Measurements from ENCODE around the gene LENG1.

Gene LENG1

DNA sequence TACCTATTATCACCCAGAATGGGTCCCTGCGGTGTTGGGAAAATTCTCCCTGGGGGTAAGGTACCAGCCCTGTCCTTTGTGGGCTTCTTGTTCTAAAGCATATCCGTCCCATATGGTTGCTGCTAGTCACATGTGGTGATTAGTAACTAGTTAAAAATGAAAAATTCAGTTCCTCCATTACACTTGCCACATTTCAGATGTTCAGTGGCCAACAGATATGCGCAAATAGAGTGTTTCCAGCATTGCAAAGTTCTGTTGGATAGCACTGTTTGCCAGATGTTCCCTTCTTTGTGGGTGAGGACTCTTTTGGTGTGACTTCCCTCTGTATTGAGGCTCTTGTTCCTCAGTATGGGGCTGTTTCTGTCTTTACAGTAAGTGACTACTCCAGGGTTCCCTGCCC, 18.2 kb downstream of the LENG1 start:
- DNase-seq (ENCODE audit: low spot score), result no peak

GRCh38 chr19:54138489-54139256, 20.8 kb downstream of the LENG1 start:
- DNase-seq (ENCODE audit: low spot score), result no peak

- no peak for DNase-seq (ENCODE audit: low spot score)
These were observed 21.6 kb downstream of the LENG1 start, which contains the start of gene CNOT3 for GRCh38 chr19:54137699-54138488. Gene CNOT3 (plus strand): TSS chr19:54137762. CDS start chr19:54142979, 5,217 bp downstream.

DNA sequence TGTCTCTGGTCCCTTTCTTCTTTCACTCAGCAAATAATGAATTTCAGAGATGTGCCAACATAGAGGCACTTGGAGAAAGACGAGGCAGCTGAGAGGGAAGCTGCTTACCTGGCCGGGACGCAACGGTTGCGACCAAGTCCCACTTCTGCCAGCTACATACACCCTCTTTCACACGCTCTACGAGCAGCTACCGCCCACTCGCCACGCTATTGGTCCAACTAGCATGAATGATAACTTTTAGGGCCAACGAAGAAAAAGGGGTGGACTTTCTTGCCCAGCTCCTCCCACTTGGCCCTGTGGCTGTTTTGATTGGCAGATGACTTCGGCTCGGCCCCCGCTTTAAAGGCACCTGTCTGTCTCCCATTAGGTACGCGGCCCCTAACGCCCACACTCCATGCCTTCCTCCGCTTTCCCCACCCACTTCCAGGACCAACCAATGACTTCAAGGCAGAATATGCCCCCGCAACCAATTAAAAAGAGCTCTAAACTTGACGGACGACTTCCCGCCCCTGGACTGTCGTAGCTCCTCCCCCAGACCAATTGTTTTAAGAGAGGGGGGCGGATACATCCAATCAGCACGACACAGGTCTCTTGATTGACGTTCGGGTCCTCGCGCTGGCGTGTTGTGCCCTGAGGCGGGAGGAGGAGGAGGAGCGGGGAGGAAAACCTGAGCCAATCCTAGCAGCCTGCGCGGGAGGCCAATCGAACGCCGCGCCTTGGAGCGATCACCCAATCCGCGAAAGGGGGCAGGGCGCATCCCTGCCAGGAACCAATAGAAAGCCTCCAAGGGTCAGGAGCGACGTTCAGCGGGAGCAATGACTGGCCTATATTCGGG, 22.4 kb downstream of the LENG1 start:
- DNase-seq (ENCODE audit: low spot score), result peak; percentile 100

DNA sequence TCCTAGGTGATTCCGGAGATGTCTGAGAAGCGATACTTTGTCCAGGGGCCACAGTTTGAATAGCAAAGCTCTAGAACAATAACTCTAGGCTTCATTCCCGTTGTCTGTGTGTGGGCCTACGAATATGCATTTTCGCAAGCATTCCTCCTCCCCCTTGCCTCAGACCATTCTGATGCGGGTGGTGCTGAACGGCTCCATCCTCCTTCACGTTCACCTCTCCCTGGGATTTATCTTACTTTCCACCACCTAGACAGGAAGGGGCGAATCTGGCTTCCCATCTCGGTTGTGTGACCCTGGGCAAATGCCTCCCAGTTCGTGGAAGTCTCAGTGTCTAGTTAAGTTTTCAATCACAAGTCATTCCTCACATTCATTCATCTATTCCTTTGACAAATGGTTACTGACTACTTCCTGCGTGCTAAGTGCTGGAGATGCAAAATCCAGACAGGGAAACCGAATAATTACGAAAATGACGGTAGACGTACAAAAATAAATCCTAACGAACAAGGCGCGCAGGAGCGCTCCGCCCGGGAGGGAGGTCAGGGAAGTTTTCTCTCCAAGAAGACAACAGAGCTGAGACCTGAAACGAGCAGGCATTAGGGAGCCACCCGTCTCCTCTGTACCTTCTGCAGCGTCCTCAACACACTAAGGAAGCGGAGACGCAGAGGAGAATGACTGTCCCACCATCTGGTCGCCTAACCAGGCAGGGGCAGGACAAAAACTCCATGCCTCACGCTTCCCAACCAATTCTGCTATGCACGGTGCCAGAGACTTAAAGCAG, 23.2 kb downstream of the LENG1 start:
- no peak for DNase-seq (ENCODE audit: low spot score)

GRCh38 chr19:54133957-54134590, 25.4 kb downstream of the LENG1 start:
- DNase-seq (ENCODE audit: low spot score), result no peak

- DNase-seq (ENCODE audit: low spot score), result peak; percentile 21
These were observed 26.1 kb downstream of the LENG1 start for GRCh38 chr19:54133312-54133956.

- no peak for DNase-seq (ENCODE audit: low spot score)
These were observed 29.9 kb downstream of the LENG1 start for GRCh38 chr19:54129617-54129996.

DNA sequence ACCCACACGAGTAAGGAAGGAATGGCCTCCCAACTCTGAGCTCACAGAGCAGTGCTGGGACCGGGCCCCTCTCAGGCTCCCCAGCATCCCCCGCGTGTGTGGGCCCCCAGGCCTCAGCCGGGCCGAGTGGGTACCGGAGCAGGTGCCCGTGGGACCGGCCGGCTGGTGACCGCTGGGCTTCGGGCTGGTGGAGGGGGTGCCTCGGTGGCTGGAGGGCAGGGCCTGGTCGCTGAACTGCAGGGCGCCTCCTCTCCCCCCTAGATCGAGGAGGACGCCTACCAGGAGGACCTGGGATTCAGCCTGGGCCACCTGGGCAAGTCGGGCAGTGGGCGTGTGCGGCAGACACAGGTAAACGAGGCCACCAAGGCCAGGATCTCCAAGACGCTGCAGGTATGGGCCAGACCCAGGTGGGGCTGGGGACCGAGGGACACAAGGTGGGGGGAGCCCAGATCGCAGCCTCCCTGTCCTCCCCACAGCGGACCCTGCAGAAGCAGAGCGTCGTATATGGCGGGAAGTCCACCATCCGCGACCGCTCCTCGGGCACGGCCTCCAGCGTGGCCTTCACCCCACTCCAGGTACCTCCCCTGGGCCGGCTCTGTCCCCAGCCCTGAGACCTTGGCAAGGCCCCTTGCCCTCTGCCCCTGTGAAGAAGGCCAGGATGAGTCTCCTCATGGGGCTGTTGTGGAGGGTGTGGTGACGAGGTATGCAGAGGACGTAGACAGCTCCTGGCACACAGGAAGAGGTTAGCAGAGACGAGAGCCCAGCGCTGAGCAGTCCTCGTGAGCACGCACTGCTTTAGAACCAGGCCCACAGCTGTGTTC, 30.5 kb downstream of the LENG1 start:
- DNase-seq (ENCODE audit: low spot score), result no peak

GRCh38 chr19:54128441-54128725, 31.1 kb downstream of the LENG1 start:
- no peak for DNase-seq (ENCODE audit: low spot score)

DNA sequence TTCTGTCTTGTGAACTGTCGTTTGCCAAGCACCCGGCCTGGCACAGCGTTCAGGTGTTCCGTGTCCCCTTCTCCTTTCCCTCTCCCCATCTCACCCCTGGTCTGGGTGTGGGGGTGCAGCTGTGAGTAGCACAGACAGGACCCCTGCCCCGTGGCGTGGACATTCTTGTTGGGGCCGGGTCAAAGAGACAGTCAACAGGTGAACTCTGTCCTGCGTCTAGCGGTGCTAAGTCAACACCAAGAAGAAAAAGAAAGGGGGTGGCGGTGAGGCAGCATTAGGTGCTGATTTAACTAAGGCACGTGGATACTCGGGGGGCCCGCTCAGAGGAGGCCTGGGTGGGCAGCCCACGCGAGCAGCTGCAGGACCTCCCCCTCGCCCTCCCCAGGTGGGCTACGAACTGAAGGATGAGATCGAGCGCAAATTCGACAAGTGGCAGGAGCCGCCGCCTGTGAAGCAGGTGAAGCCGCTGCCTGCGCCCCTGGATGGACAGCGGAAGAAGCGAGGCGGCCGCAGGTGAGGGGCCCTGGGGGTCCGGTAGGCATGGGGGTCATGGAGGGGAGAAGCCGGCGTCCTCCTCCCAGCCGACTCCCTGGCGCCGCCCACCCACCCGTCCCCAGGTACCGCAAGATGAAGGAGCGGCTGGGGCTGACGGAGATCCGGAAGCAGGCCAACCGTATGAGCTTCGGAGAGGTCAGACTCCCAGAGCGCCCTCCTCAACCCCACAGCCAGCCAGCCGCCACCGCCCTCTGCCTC, 31.7 kb downstream of the LENG1 start:
- no peak for DNase-seq (ENCODE audit: low spot score)

DNA sequence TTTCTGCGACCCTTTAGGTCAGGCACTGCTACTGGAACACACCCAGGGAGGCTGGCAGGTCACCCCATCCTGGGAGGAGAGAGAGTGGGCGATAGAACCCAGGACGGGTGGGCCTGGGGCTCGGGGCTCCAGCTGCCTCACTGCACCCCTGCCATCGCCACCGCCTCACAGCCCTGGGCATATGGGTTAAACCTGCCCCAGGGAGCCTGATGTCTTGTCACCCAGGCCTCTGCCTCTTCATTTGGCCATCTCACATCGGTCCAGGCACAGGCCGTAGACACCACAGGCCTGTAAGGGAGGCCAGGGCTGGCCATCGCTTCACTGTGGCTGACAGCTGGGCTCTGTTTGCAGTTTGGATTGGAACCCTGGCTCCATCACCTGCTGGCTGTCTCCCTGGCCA, 33.8 kb downstream of the LENG1 start:
- DNase-seq (ENCODE audit: low spot score), result no peak

DNA sequence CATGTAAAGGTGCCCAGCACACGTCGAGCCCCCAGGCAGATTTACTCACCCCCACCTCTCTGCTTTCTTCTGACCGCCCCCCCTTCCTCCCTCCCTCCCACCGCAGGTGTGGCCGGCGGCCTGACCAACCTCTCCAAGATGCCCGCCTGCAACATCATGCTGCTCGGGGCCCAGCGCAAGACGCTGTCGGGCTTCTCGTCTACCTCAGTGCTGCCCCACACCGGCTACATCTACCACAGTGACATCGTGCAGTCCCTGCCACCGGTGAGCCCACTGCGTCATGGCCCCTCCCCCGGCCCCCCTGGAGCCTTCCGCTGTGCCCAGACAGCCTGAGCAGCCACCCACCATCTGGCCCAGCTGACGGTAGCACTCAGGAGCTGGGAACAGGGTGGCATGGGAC, 35.1 kb downstream of the LENG1 start:
- no peak for DNase-seq (ENCODE audit: low spot score)

DNA sequence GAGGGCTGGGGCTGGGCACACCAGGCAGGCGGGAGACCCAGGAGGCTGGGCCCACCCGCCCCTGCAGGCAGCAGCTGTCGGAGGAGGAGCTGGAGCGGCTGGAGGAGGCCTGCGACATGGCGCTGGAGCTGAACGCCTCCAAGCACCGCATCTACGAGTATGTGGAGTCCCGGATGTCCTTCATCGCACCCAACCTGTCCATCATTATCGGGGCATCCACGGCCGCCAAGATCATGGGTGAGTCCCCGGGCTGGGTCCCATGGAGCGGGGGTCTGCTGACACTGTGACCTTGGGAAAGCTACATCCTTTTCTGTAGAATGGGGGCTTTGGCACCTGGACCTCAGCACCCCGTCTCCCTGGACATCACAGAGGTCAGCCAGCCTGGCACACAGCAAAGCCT, 35.8 kb downstream of the LENG1 start:
- DNase-seq (ENCODE audit: low spot score), result no peak

DNA sequence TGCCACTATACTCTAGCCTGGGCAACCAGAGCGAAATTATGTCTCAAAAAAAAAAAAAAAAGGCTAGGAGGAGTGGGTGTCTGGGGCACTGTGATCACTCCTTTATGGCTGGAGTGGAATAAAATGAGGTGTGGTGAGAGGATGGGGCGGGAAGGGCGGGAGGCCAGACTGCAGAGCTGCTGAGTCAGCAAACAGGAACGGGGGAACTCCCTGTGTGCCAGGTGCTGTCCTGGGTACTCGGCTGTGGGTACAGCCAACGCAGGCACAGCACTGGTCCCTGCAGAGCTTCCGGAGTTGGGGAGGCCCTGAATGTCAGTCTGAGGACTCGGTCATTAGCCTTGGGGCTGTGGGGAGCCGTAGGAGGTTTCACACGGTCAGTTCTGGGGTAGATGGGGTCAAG, 38.3 kb downstream of the LENG1 start:
- DNase-seq (ENCODE audit: low spot score), result no peak

- DNase-seq (ENCODE audit: low spot score), result peak; percentile 94
These were observed 44.1 kb downstream of the LENG1 start, which contains the start of the genes PRPF31 and TFPT for GRCh38 chr19:54115109-54116063. Gene PRPF31 (plus strand): TSS chr19:54115754. CDS start chr19:54118279, 2,525 bp downstream. Gene TFPT (minus strand): TSS chr19:54115657. CDS start chr19:54115269, 388 bp downstream.

DNA sequence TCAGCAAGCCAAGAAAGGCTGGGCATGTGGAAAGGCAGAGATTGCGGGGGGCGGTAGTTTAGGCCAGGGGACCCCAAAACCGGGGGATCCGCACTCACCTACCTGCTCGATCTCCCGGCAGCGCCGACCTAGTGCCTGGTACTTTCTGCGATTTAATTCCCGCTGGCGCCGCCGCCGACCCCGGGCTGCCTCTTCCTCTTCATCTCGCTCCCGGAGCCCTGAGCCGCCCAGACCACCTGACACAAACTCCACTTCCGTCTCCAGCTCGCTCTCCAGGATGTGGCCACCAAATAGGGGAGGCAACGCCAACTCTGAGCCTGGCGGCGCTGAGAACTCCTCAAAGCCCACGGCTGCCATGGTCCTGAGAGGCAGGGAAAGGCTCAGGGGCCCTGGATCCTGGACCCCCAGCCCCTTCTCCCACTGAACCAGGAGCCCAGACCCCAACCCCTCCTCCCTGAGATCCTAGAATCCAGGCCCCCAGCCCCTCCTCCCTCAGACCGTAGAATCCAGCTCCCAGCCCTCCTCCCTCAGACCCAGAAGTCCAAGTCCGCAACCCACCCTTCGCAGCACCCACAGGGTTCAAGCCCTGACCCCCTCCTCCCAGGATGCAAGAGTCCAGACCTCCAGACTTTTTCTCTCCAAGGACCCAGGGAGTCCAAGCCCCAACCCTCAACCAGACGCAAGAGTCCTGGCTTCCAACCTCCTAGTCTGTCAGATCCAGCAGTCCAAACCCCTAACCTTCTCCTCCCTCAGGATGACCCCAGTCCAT, 45.0 kb downstream of the LENG1 start:
- DNase-seq (ENCODE audit: low spot score), result peak; percentile 57
